ELR (cell line): ENCODE data around the gene PTPRCAP.

Experiments
- DNase-seq: peaks from one replicate; pipeline ENCODE4 v3.0.0-alpha.2; 2015; ENCODE audit warnings: low read depth

PTPRCAP gene

GRCh38 chr11:67465189-67465510 lies 27.7 kb upstream of the PTPRCAP start:
- no peak for DNase-seq

GRCh38 chr11:67464411-67465188 lies 27.1 kb upstream of the PTPRCAP start:
- DNase-seq, result peak; percentile 73

- peak; percentile 26 for DNase-seq
These were observed 26.4 kb upstream of the PTPRCAP start for GRCh38 chr11:67463680-67464410.

- no peak for DNase-seq
These were observed 25.7 kb upstream of the PTPRCAP start for GRCh38 chr11:67463186-67463585.

- DNase-seq, result no peak
These were observed 20.8 kb upstream of the PTPRCAP start for GRCh38 chr11:67458266-67458665.

GRCh38 chr11:67457453-67457852 lies 20.0 kb upstream of the PTPRCAP start:
- DNase-seq, result no peak

- no peak for DNase-seq
These were observed 18.7 kb upstream of the PTPRCAP start for GRCh38 chr11:67456068-67456705.

GRCh38 chr11:67455054-67455453 lies 17.6 kb upstream of the PTPRCAP start, which contains the start of gene CABP4:
CABP4 (plus strand) TSS chr11:67455354; CDS start chr11:67455424, 70 bp downstream.
- DNase-seq, result no peak

- DNase-seq, result no peak
These were observed 16.6 kb upstream of the PTPRCAP start for GRCh38 chr11:67453816-67454732.

- DNase-seq, result no peak
These were observed 14.9 kb upstream of the PTPRCAP start, which contains the start of gene GPR152 for GRCh38 chr11:67452141-67452952. GPR152 (minus strand) TSS chr11:67452729; CDS start chr11:67452724, 5 bp downstream.

- no peak for DNase-seq
These were observed 14.1 kb upstream of the PTPRCAP start for GRCh38 chr11:67451658-67451976.

GRCh38 chr11:67450796-67451657 lies 13.5 kb upstream of the PTPRCAP start:
- no peak for DNase-seq

- no peak for DNase-seq
These were observed 11.8 kb upstream of the PTPRCAP start for GRCh38 chr11:67449116-67449844.

GRCh38 chr11:67448220-67448609 lies 10.7 kb upstream of the PTPRCAP start:
- no peak for DNase-seq

- DNase-seq, result no peak
These were observed 8.0 kb upstream of the PTPRCAP start for GRCh38 chr11:67445515-67445914.

- DNase-seq, result peak; percentile 31
These were observed 5.3 kb upstream of the PTPRCAP start for GRCh38 chr11:67442504-67443404.

- DNase-seq, result no peak
These were observed 4.4 kb upstream of the PTPRCAP start for GRCh38 chr11:67441731-67442351.

- DNase-seq, result no peak
These were observed 3.6 kb upstream of the PTPRCAP start for GRCh38 chr11:67441098-67441563.
